Ascending aorta (tissue), 2 donors: ENCODE measurements around the gene ZNF341. TPM values are rescaled to one million over a fixed set of nuclear protein-coding genes. Genes with fewer than 3 reads are reported as not detected.

Experiments used
- DNase-seq, 2 donors: peaks; one replicate each; pipeline ENCODE4 v3.0.0-alpha.2; 2019; ENCODE audit warnings: low spot score in 2 of 2
- H3K27ac ChIP-seq, 2 donors: fragments of 200-600 bp; sonication (generic); one replicate each; pipeline ENCODE4 v1.5.1; 2016 to 2017; ENCODE audit warnings: mild to moderate bottlenecking in 1 of 2
- H3K27me3 ChIP-seq: fragments of 200-600 bp; sonication (generic); one replicate; pipeline ENCODE4 v1.5.1; 2017
- H3K36me3 ChIP-seq, 2 donors: fragments of 200-600 bp; sonication (generic); one replicate each; pipeline ENCODE4 v1.5.1; 2016
- H3K4me1 ChIP-seq, 2 donors: fragments of 200-600 bp; sonication (generic); one replicate each; pipeline ENCODE4 v1.5.1; 2016 to 2017; ENCODE audit warnings: mild to moderate bottlenecking in 1 of 2
- H3K4me3 ChIP-seq, 2 donors: fragments of 200-600 bp; sonication (generic); one replicate each; pipeline ENCODE4 v1.5.1; 2016 to 2017; ENCODE audit warnings: mild to moderate bottlenecking in 1 of 2
- H3K9me3 ChIP-seq, 2 donors: fragments of 200-600 bp; sonication (generic); one replicate each; pipeline ENCODE4 v1.5.1; 2016
- CTCF ChIP-seq, 3 experiments: fragments of 200-600 bp in 2 of 3; fragments of 450-650 bp in 1 of 3; sonication (generic) in 2 of 3; IDR thresholded peaks; one replicate each; pipeline ENCODE4 v1.5.1; 2016 to 2019; ENCODE audit warnings: antibody characterized with exemption in 3 of 3, mild to moderate bottlenecking in 1 of 3, moderate library complexity in 1 of 3
- intact Hi-C: fragments of 100-400 bp; cut with DNase I; formaldehyde crosslinking; loops from one replicate; pipeline ENCODE4 v1.15.1; 2023
- total RNA-seq: library from RNA; depleted of rRNA; stranded (reverse); fragments of >200 nt; gene quantifications from one replicate; pipeline ENCODE4 v1.1.0, GENCODE V29; 2016

Gene ZNF341
- total RNA-seq, 1 donor from 2014 or later: 4.5 TPM

- H3K36me3 ChIP-seq: no peaks in the 10 kb centered on the region
- no peak overlapping the region for H3K4me3 ChIP-seq
- no peak for TF ChIP-seq CTCF (IDR thresholded peaks at IDR 0.05)
- peak overlapping the region; percentile 63 to 65 for H3K27ac ChIP-seq
- no peak for DNase-seq
- peaks cover 3 to 63% of the 10 kb centered on the region in 2 donors for H3K4me1 ChIP-seq
- intact Hi-C loops: no loop called here
- H3K9me3 ChIP-seq: no peaks in the 10 kb centered on the region
- no peaks in the 10 kb centered on the region for H3K27me3 ChIP-seq
Observed at GRCh38 chr20:33829636-33830035, 97.8 kb downstream of the ZNF341 start.

GRCh38 chr20:33830371-33830770 is 98.6 kb downstream of the ZNF341 start:
- peaks cover 3 to 63% of the 10 kb centered on the region in 2 donors for H3K4me1 ChIP-seq
- no peaks in the 10 kb centered on the region for H3K27me3 ChIP-seq
- intact Hi-C loops: no loop called here
- no peaks in the 10 kb centered on the region for H3K9me3 ChIP-seq
- H3K27ac ChIP-seq: peak overlapping the region; percentile 63 to 65
- no peak overlapping the region for H3K4me3 ChIP-seq
- peaks cover 0 to 5% of the 10 kb centered on the region in 2 donors for H3K36me3 ChIP-seq
- no peak for DNase-seq
- TF ChIP-seq CTCF (IDR thresholded peaks at IDR 0.05): no peak

GRCh38 chr20:33832103-33832804 is 100.5 kb downstream of the ZNF341 start:
- H3K27me3 ChIP-seq: no peaks in the 10 kb centered on the region
- DNase-seq: no peak
- peak overlapping the region; percentile 44 to 53 for H3K27ac ChIP-seq
- peaks cover 0 to 5% of the 10 kb centered on the region in 2 donors for H3K36me3 ChIP-seq
- no peak for TF ChIP-seq CTCF (IDR thresholded peaks at IDR 0.05)
- intact Hi-C loops: no loop called here
- H3K4me3 ChIP-seq: peak overlapping the region in 1 of 2 donors; percentile 17
- H3K9me3 ChIP-seq: no peaks in the 10 kb centered on the region
- H3K4me1 ChIP-seq: peaks cover 3 to 57% of the 10 kb centered on the region in 2 donors

GRCh38 chr20:33833333-33833732 is 101.5 kb downstream of the ZNF341 start:
- no peaks in the 10 kb centered on the region for H3K9me3 ChIP-seq
- TF ChIP-seq CTCF (IDR thresholded peaks at IDR 0.05): no peak
- intact Hi-C loops: no loop called here
- no peak overlapping the region for H3K27ac ChIP-seq
- H3K27me3 ChIP-seq: no peaks in the 10 kb centered on the region
- no peak for DNase-seq
- peaks cover 0 to 5% of the 10 kb centered on the region in 2 donors for H3K36me3 ChIP-seq
- H3K4me1 ChIP-seq: peaks cover 3 to 53% of the 10 kb centered on the region in 2 donors
- no peak overlapping the region for H3K4me3 ChIP-seq

GRCh38 chr20:33835615-33836172 is 103.9 kb downstream of the ZNF341 start:
- H3K4me1 ChIP-seq: peaks cover 0 to 36% of the 10 kb centered on the region in 2 donors

More at GRCh38 chr20:33835615-33836172, 103.9 kb downstream of the ZNF341 start:
- Histone ChIP-seq H3K27ac (no peak overlapping the region), H3K9me3 (no peaks in the 10 kb centered on the region), H3K27me3 (no peaks in the 10 kb centered on the region), H3K4me3 (no peak overlapping the region), H3K36me3 (peaks cover 0 to 5% of the 10 kb centered on the region in 2 donors)
- TF ChIP-seq CTCF (IDR thresholded peaks at IDR 0.05): no peak
- intact Hi-C loops: no loop called here
- DNase-seq: no peak
